HG02852 (cell line): ENCODE measurements around the gene MCF2L.

Experiments used
- ATAC-seq: cut with Tn5 transposase; IDR thresholded peaks from one replicate; pipeline ENCODE4 v1.9.1; 2021; ENCODE audit warnings: mild to moderate bottlenecking, moderate library complexity; ENCODE audit not compliant: unreplicated experiment

The MCF2L gene

DNA sequence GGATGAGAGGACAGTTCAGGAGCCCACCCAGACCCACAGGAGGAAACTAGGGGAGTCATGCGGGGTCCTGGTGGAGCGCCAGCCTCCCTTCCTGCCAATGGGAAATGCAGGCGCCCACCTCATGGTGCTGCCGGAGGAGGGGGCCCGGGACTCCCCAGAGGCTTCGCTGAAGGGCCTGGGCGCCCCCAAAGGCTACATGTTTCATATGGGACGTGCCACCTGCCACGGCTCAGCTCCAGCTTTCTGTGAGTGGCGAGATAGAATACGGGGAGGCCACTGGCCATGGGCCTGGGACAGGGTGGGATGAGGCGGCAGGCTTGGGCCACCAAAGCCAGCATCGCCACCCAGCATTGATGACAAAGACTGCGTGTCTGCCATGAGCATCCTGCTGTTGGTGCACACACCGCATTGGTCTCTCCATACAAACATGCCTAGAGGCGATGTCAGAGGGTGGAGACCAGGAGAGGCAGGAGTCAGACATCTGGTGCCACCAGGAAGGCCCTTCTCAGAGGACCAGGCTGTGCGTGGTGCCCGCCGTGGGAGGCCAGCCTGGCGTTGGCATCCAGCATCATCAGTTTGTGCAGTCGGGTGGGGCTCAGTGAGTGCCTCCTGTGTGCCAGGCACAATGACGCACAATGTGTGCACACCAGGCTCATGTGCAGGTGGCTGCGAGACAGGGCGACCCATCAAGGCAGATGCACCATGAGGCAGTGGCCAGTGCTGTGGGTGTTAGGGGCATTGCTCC, 152.3 kb downstream of the MCF2L start:
- no peak for ATAC-seq

DNA sequence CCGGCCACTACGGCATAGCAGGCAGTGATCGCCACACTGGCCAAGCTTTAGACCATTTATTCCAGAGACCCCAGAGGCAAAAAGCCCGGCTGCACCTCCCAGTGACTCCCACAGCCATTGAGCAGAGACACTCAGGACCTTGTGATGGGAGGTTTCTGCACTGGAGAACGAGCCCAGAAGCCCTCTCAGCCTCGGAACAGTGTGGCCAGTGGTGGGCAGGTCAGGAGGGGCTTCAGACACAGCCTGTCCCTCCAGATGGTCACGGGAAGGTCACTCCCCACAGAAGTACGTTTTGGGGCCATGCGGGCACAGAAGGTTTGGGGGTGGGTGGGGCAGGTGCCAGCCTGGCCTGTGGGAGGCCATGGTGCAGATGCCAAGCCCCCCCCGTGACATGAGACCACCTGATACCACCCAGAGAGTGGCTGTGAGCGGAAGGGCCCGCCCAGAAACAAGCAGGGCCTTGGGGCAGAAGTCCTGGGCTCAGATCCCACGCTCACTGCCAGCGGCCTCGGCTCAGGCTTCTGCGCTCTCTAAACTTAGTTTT, 153.0 kb downstream of the MCF2L start:
- no peak for ATAC-seq

DNA sequence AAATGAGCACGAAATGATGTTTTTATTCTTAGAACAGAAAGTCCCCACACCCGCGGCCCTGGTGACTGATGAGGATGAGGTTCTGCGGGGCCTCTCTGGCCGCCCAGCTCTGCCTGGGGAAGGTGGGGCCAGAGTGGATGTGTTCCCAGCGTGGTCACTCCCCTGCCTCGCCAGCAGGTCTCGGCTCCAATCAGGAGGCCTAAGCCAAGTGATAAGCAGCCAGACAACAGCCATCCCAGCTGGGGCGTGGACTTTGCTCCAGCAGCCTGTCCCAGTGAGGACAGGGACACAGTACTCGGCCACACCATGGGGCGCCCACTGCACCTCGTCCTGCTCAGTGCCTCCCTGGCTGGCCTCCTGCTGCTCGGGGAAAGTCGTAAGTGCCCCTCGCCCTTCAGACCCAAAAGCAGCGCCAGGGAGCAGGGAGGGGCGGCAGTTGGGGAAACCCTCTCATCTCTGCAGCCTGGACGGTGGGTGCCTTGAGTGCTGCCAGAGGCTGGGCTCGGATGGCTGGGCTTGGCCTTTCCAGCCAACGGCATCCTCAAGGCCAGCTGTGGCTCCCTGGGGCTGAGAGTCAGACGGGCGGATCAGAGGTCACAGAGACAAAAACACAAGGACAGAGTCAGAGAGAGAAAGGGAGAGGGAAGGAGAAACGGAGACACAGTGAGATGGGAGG, 153.7 kb downstream of the MCF2L start, which contains the start of gene F10:
F10 (plus strand) TSS at position 250 of the 676 bp plus-strand sequence; CDS start at position 307, 57 bp downstream.
- no peak for ATAC-seq

DNA sequence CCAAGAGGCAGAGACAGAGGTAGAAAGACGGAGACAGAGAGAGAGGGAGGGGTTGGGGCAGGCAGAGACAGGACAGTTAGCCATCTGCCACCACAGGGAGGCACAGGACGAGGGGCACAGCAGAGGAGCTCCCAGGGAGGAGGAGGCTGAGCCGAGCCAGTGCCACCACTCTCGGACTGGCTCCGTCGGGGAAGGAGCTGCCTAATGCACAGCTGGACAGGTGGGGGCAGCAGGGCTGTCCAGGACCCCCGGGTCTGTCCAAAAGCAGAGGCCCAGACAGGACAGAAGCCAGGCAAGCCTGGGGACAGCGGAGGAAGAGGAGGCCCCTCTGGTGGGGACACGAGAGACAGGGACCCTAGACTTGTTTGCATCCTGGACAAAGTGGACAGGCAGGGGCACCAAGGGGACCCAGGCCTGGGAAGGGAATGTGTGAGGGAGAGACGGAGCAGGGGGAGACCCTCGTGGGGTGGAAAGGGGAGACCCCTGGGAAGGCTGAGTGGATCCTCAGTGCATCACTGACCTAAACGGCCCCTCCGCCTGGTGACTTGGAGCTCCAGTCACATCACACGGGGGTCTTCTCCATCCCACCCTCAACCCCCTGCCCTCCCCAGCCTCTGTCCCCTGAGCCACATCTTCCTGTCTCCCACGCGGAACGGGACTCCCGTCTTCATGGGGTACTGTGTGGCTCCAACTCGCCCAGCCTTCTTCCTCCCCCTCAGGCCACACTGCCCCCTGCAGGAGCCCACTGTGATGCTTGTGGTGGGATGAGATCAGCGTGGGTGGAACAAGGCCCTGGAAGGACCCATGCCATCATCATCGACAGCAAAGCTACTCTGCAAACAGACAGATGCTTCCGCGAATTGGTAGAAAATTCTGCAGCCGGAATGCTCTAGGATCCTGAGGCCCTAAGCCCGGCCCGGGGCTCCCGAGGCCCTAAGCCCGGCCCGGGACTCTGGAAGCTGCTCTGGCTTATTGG, 154.5 kb downstream of the MCF2L start:
- no peak for ATAC-seq

DNA sequence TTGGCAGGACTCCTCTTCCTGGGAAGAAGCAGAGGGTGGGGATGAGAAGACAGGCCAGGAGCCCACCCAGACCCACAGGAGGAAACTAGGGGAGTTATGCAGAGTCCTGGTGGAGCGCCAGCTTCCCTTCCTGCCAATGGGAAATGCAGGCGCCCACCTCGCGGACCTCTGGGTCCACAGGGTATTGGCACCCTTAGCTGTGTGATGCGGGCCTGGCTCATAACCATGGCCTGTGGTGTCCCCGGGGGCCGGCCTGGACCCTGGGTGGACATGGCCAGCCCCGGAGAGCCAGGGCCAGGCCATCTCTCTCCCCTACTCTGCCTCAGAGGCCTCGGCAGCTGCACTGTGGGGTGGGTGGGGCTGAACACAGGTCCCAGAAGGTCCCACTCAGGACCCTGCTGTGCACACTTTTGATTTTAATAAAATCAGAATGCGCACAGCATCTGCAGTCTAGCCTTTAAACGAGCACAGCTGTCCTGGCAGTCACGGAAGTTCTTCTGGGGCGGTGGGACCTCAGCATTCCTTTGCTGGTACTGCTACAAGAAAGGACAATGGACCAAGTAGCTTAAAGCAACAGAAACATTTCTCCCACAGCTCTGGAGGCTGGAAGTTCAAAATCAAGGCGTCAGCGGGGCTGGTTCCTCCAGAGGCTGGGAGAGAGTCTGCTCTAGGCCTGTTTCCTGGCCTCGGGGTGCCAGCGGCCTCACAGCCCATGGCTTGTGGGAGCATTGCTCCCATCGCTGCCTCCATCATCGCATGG, 155.4 kb downstream of the MCF2L start:
- ATAC-seq: no peak

DNA sequence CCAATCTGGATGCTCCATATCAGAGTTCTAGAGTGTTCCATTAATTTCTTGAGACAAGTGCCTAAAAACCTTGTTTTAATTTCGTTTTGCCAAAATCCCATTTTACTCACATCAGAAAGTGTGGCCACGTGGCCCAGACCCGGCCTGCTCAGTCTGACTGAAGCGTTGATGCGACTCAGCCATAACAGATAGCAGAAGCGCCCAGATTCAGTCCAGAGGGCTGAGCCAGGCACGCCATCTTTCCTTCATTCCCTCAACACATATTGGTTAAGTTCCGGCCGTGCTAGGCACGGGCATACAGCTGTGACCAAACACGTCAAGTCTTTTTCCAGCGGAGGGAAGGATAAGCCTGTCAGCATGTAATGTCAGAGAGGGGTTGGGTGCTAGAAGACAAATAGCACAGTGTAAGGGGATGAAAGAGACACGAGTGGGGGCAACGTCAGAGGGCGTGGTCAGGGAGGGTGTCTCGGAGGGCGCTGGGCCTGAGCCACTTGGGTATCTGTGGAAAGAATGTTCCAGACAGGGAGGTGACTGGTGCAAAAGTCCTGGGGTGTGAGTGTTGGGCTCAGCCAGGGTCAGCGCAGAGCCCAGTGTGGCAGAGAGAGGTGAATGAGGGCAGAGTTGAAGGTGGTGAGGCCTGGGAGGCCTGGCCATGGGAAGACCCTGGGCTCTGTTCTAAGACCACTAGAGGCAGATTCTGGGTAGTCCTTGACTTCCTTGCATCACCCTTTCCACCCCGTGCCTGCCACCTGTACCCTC, 156.7 kb downstream of the MCF2L start:
- ATAC-seq: no peak

DNA sequence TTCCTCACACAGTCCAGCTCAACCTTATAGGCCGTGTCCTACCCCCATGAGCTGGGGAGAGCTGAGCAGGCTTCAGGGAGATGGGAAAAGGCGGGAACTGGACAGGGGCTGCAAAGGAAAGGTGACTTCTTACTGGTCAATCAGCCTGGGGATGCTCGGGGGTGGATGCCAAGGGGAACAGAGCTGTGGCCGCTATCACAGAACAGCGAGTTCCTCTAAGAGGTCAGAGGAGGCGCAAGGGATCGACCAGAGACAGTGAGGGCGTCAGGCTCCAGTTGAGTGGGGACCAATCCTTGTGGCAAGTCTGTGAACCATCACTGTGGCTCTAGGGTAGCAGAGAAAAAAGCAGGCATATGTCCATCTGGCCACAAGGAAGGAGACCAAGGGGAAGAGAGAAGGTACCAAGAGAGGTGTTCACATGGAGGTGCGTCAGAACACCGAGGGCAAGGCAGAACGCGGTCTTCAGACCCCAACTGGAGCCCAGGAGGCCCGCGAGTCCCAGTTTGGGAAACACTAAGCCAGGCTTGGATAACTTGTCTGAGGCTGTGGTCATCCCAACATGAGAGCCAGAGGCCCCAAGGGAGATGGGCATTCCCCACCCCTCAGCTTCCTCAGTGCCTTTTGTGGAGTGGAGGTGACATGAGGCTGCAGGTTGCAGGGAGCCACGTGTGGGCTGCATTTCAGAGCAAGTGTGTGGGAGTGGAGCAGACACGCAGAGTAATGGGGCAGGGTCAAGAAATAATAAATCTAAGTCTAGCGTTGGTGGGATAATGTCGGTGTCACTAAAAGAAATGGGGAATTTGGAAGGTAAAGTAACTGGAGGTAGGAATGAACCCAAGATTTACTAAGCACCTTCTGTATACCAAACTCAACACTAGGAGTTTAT, 157.5 kb downstream of the MCF2L start:
- no peak for ATAC-seq

DNA sequence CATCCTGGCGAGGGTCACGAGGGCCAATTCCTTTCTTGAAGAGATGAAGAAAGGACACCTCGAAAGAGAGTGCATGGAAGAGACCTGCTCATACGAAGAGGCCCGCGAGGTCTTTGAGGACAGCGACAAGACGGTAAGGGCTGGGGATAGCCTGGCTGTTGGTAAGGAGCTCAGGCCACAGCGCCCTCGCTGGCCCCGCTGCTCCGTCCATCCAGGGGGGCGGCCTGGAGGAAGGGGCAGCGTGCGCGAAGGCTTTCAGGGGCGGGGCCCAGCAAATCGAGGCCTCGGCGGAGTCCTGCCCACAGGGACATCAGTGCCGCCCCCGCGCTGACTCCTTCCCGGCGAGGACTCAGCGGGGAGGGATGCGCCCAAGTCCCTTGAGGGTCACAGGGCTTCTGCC, 160.5 kb downstream of the MCF2L start:
- ATAC-seq: no peak

DNA sequence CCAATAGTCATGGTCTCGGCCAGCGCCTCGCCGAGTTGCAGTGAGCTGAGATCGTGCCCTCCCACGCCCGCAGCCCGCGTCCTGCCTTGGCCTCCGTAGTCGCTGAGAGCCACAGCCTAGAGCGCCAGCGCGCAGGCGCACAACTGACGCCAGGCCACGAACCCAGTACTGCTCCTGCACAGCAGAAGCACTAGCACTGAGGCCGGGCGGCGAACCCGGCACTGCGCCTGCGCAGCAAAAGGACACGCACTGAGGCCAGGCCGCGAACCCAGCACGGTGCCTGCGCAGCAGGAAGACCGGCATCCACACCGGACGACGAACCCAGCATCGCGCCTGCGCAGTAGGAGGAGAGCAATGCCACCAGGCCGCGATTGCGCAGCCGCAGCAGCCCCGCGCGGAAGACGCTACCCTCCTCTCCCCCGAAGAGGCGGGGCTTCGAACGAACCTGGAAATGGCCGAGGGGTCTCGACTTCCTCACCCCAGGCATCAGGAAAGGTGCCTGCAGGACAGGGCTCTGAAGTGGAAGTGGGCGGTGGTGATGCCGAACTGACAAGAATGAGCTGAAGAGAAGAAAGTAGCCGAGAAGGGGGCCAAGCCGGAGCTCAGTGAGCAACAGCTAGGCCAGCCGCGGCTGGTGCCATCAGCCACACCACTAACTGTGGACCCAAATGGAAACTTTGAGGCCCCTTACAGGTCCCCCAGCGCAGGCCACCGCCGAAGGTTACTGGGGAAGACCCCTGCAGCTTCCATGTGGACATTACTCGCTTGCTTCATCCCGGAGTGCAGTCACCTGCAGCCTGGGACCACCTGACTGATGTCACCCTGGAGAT, 161.1 kb downstream of the MCF2L start:
- ATAC-seq: no peak

DNA sequence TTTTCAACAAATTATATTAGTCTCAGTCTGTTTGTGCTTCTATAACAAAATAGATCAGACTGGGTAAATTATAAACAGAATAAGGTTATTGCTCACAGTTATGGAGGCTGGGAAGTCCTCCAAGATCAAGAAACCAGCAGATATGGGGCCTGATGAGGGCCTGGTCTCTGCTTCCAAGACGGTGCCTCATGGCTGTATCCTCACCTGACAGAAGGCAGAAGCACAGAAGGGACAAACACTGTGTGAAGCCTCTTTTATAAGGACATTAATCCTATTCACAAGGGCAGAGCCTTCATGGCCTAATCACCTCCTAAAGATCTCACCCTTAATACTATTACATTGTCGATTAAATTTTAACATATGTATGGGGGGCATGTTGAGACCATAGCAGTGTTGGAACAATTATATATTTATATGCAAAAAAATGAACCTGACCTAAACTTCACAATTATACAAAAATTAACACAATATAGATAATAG, 166.3 kb downstream of the MCF2L start:
- no peak for ATAC-seq

DNA sequence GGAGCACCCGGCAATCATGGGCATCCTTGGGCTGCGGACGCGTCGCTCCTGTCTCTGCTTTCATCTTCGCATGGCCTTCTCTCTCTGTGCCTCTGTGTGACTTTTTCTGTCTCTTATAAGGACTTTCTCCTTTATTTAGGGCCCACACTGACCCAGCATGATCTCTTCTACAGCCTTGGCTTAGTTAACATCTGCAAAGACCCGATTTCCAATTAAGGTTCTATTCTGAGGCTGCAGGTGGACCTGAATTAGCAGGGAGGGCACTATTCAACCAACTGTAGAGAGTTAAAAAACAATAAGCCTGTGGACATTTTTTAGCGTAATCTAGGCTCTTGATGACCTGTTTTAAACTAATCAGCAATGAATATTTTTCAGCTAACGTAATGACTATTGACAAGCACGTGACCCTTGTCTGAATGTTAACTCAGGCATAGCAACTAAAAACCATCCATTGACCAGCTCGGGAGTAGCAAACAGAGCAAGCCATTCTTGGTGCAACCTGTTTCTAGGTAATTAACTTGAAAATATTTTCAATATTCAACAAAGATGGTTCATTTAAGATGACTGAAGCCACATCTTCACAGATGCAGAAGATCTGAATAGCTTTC, 168.8 kb downstream of the MCF2L start:
- ATAC-seq: no peak

DNA sequence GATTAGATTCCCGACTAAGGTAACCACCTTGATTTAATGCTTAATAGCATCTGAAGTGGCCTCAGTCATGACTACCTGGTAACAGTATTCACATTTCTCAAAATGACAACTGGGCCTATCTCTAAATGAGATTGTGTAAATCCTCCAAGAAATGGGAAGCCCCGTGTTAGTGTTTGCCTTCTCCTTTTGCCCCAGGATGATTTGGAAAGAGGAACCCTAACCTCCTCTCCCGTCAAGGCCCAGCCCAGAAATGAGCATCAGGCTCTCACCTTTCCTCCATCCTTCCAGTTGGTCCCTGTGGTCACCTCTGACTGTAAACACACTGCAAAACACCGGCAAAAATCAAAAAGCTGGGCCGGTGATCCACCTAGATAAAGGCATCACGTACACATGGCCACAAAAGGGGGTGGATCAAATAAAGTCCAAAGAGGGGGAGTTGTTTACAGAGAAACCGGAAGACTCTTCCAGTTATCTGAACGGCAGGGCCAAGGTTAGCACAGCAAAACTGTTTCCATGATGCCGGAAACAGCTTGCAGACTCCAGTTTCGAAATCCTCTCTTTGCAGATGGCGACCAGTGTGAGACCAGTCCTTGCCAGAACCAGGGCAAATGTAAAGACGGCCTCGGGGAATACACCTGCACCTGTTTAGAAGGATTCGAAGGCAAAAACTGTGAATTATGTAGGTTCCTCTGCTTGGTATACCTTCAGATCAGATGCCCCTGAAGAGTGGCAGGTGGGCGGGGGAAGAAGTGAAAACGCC, 170.0 kb downstream of the MCF2L start:
- ATAC-seq: no peak

DNA sequence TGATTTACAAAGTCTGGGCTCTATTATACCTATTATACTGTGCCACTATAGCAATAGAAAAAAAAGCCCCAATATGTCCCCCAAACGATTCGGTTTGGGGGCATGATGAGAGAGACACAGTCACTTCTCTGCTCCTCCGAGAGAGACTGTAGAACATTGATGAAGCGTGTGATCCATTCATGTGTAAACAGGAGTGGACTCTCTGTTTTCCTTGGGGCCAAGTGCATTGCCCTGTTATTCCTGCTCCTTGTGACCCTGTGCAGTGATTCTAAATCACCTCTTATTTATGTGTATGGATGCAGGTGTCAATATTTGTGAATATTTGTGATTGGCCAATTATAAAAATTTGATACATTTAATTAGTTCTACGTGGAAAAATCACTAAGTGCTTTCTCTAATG, 170.6 kb downstream of the MCF2L start:
- ATAC-seq: no peak

DNA sequence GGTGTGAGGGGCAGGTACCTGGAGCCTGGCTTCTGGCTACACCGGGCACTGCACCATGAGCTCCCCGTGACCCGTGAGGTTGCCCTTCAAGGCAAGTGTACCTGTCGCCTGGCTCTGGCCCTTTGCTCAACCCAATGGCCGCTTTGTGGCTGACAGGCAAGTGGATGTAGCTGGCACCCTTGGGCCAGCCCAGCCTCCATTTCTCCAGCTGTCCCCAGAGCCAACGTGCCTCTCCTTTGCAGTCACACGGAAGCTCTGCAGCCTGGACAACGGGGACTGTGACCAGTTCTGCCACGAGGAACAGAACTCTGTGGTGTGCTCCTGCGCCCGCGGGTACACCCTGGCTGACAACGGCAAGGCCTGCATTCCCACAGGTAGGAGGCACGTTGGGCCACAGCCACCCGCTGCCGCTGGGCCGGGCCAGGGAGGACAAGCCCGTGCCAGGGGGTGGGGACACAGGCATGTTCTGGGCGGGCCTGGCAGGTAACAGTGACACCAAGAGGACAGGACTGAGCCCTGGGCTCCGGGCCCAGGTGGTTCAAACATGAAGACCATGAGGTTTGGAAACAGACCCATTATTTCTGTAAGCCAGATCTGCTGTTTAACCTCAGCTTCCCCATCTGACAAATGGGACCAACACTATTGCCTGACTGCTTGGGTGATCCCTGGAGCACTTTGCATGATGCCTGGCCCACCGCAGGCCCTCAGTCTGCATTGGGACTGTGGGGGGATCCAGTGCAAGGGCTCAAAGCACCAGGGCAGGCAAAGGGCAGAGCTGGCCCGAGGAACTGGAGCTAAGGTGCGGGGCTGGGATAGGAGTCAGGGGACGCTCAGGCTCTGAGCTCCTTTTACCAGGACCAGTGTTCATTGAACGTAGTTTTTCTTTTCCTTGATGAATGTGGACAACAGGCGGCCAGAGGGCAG, 171.9 kb downstream of the MCF2L start:
- no peak for ATAC-seq

DNA sequence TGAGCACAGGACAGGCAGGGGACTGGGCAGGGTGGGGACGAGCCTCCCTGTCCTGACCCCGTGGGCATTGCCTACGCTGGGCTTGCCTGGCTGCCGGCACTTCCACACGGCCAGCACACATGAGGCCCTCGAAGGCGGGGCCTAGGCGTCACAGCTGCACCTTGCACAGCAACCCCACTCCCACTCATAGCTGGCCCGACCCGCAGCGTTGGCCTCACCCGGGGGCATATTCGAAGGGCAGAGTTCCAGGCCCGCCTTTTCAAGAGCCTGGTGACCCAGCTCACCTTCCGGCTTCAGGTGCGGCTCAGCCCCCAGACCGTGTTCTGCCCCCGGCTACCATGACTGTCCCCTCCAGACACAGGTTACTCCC, 172.6 kb downstream of the MCF2L start:
- no peak for ATAC-seq
